Thyroid gland (tissue), 4 donors: ENCODE measurements around the gene SCYL3.

Source experiments
- POLR2A ChIP-seq, 2 donors: fragments of 450-650 bp; IDR thresholded peaks; one replicate each; pipeline ENCODE4 v1.6.1; 2017; ENCODE audit warnings: antibody characterized with exemption in 2 of 2, mild to moderate bottlenecking in 2 of 2, moderate library complexity in 1 of 2
- TF ChIP-seq, protein P1 (sequence below), 6 experiments: fragments of 200-600 bp in 3 of 6; fragments of 450-650 bp in 3 of 6; sonication (generic) in 3 of 6; IDR thresholded peaks; one replicate each; pipeline ENCODE4 v1.5.1; 2016 to 2019; ENCODE audit warnings: antibody characterized with exemption in 6 of 6, mild to moderate bottlenecking in 2 of 6, inconsistent platforms in 1 of 6, moderate library complexity in 1 of 6

DNA sequence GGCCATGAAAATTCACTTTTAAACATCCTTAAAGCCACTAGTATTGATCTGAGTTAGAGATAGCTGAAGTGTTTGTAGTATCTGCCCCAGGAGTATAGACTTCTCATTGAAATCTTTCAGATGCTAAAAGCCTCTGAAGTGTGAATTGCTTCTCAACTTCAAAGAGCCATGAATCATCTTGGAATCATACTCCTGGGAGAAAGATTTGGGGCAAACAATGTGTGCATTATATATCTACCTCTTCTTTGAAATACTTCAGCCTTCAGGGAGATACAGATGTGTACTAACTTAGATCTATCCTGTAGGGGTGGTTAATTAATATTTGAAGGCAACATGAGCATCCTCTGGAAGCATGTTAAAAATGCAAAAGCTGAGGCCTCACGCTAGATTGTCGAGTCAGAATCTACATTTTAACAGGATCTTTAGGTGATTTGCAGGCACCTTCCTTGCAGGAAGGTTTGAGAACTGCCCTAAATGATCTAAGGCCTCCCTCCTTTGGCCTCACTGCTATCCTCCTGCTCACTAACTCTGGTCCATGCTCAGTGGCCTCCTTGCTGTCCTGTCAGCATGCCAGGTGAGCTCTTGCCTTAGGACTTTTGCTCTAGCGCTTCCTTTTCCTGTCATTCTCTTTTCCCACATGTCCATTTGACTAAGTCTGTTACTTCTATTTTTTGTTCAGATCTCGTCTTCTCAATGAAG is 6.0 kb upstream of the SCYL3 start:
- TF ChIP-seq, protein P1, sequence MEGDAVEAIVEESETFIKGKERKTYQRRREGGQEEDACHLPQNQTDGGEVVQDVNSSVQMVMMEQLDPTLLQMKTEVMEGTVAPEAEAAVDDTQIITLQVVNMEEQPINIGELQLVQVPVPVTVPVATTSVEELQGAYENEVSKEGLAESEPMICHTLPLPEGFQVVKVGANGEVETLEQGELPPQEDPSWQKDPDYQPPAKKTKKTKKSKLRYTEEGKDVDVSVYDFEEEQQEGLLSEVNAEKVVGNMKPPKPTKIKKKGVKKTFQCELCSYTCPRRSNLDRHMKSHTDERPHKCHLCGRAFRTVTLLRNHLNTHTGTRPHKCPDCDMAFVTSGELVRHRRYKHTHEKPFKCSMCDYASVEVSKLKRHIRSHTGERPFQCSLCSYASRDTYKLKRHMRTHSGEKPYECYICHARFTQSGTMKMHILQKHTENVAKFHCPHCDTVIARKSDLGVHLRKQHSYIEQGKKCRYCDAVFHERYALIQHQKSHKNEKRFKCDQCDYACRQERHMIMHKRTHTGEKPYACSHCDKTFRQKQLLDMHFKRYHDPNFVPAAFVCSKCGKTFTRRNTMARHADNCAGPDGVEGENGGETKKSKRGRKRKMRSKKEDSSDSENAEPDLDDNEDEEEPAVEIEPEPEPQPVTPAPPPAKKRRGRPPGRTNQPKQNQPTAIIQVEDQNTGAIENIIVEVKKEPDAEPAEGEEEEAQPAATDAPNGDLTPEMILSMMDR (IDR thresholded peaks at IDR 0.05), result no peak
- no peak for TF ChIP-seq POLR2A (IDR thresholded peaks at IDR 0.05)
